HepG2 (cell line): ENCODE results near the gene TMEM131L.

Source experiments
- CEBPZ ChIP-seq: IDR thresholded peaks from 2 replicates; pipeline ENCODE4 v1.6.1; 2012; ENCODE audit warnings: low read length, improper control_type of control experiment
- CTCF ChIP-seq: sonication (generic); formaldehyde crosslinking; IDR thresholded peaks from 2 replicates; pipeline ENCODE4 v1.5.0; 2020; ENCODE audit warnings: mild to moderate bottlenecking, missing genetic modification reagents, moderate library complexity
- NPAS2 ChIP-seq: sonication (generic); formaldehyde crosslinking; IDR thresholded peaks from 2 replicates; pipeline ENCODE4 v1.8.0; 2022; ENCODE audit warnings: mild to moderate bottlenecking, missing genetic modification reagents, borderline replicate concordance
- POLR2A ChIP-seq, 2 experiments: IDR thresholded peaks; 2 replicates each; pipeline ENCODE4 v1.6.1; 2011; ENCODE audit warnings: low read depth in 2 of 2, low read length in 2 of 2, mild to moderate bottlenecking in 1 of 2, moderate library complexity in 1 of 2; ENCODE audit not compliant: insufficient read depth in 1 of 2
- RBFOX2 ChIP-seq: fragments of 200-400 bp; formaldehyde crosslinking; IDR thresholded peaks from 2 replicates; pipeline ENCODE4 v1.6.1; 2017; ENCODE audit warnings: low read depth, mild to moderate bottlenecking, low read length
- SIN3A ChIP-seq: IDR thresholded peaks from 2 replicates; pipeline ENCODE4 v1.6.1; 2011; ENCODE audit warnings: low read depth, mild to moderate bottlenecking, control low read depth, low read length, borderline replicate concordance
- SUZ12 ChIP-seq: fragments of 150-350 bp; IDR thresholded peaks from 2 replicates; pipeline ENCODE4 v1.6.1; 2014; ENCODE audit warnings: low read depth, low read length
- ZBTB34 ChIP-seq: sonication (generic); formaldehyde crosslinking; IDR thresholded peaks from 2 replicates; pipeline ENCODE4 v1.8.0; 2022; ENCODE audit warnings: mild to moderate bottlenecking, missing genetic modification reagents
- ZFP90 ChIP-seq: sonication (generic); formaldehyde crosslinking; IDR thresholded peaks from 2 replicates; pipeline ENCODE4 v1.8.0; 2022; ENCODE audit warnings: missing genetic modification reagents, mild to moderate bottlenecking, inconsistent platforms, borderline replicate concordance
- ZNF652 ChIP-seq: IDR thresholded peaks from 2 replicates; pipeline ENCODE4 v1.6.1; 2016; ENCODE audit warnings: low read depth, borderline replicate concordance
- ZNF879 ChIP-seq: sonication (generic); formaldehyde crosslinking; IDR thresholded peaks from 2 replicates; pipeline ENCODE4 v1.8.1; 2023; ENCODE audit warnings: missing genetic modification reagents
- TF ChIP-seq, protein P1 (sequence below), 2 experiments: IDR thresholded peaks; 2 replicates each; pipeline ENCODE4 v1.6.1; 2011 to 2012; ENCODE audit warnings: low read length in 2 of 2, borderline replicate concordance in 1 of 2, low read depth in 1 of 2, mild to moderate bottlenecking in 1 of 2, moderate library complexity in 1 of 2

DNA sequence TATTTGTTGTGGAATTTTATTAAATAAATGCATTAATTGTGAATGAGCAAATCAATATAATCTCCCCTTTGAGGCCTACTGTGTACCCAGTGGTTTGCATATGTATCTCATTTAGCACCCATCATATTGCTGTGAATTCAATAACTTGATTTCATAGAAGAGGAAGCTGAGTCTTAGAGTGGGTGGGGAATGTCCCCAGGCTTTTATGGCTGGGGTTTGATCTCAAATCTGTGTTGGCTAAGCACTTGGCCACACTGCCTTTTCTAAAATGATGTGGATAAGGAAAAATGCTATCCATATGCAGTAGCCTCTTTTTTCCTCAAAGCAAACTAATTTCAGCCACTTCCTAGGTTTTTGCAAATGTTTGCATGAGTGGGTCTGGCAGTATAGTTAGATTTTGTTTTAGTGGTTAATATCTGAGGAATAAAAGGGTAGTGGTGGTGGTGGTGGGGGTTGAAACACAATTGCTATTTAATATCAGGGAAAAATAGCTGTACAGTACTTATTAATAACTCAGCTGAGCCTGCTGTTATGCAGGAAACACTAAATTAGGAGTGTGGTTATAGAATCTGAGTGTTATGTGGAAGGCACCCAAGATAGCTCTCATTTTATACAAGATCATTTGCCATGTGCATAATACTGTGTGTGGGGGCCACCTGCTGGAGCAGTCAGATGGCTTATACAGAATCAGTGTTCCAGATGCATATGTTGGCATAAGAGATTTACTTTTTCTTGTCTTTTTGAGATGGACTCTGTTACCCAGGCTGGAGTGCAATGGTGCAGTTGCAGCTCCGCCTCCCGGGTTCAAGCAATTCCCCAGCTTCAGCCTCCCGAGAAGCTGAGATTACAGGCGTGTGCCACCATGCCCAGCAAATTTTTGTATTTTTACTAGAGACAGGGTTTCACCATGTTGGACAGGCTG, 108.0 kb downstream of the TMEM131L start:
- peak; percentile 88 for TF ChIP-seq CTCF (CRISPR knock-in tag)
- TF ChIP-seq SIN3A: no peak
- TF ChIP-seq SUZ12: no peak
- no peak for TF ChIP-seq RBFOX2
- no peak for TF ChIP-seq POLR2A (IDR thresholded peaks at IDR 0.05; ENCODE audit: insufficient read depth in 1 of 2, low read depth in 2 of 2, low read length in 2 of 2)
- TF ChIP-seq ZNF879: no peak
- peak; percentile 40; the same call in 1 of the 2 replicates for TF ChIP-seq ZFP90 (CRISPR knock-in tag)
- no peak for TF ChIP-seq CEBPZ
- TF ChIP-seq ZBTB34: no peak
- TF ChIP-seq ZNF652 (CRISPR knock-in tag): no peak
- TF ChIP-seq, protein P1, sequence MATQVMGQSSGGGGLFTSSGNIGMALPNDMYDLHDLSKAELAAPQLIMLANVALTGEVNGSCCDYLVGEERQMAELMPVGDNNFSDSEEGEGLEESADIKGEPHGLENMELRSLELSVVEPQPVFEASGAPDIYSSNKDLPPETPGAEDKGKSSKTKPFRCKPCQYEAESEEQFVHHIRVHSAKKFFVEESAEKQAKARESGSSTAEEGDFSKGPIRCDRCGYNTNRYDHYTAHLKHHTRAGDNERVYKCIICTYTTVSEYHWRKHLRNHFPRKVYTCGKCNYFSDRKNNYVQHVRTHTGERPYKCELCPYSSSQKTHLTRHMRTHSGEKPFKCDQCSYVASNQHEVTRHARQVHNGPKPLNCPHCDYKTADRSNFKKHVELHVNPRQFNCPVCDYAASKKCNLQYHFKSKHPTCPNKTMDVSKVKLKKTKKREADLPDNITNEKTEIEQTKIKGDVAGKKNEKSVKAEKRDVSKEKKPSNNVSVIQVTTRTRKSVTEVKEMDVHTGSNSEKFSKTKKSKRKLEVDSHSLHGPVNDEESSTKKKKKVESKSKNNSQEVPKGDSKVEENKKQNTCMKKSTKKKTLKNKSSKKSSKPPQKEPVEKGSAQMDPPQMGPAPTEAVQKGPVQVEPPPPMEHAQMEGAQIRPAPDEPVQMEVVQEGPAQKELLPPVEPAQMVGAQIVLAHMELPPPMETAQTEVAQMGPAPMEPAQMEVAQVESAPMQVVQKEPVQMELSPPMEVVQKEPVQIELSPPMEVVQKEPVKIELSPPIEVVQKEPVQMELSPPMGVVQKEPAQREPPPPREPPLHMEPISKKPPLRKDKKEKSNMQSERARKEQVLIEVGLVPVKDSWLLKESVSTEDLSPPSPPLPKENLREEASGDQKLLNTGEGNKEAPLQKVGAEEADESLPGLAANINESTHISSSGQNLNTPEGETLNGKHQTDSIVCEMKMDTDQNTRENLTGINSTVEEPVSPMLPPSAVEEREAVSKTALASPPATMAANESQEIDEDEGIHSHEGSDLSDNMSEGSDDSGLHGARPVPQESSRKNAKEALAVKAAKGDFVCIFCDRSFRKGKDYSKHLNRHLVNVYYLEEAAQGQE (IDR thresholded peaks at IDR 0.05; ENCODE audit: borderline replicate concordance in 1 of 2, low read depth in 1 of 2, low read length in 2 of 2): no peak
- TF ChIP-seq NPAS2 (CRISPR knock-in tag): no peak
